Hematopoietic multipotent progenitor cell treated with erythropoietin and hydrocortisone succinate and interleukin-3 and kit ligand, for 6 days (in vitro differentiated cells): ENCODE measurements around the gene STK32B.
"Not testable (repeated sequence)": the region's sequence is repeated elsewhere in the genome, so short reads cannot be mapped to it uniquely, and the experiment has no call there.

ENCODE experiments used
- DNase-seq: peaks from one replicate; pipeline ENCODE4 v3.0.0-alpha.2; 2015

The STK32B gene

GRCh38 chr4:5051278-5052203 lies at the start of gene STK32B:
STK32B (plus strand) TSS chr4:5051480.
- DNase-seq, result peak; percentile 68

GRCh38 chr4:5001641-5002040 lies 49.6 kb upstream of the STK32B start:
- DNase-seq, result not testable (repeated sequence)

GRCh38 chr4:5003372-5003857 lies 47.9 kb upstream of the STK32B start:
- peak; percentile 90 for DNase-seq

- no peak for DNase-seq
Observed at GRCh38 chr4:5003918-5004317, 47.4 kb upstream of the STK32B start.

GRCh38 chr4:5004496-5004895 lies 46.8 kb upstream of the STK32B start:
- DNase-seq, result no peak

GRCh38 chr4:5006932-5007331 lies 44.3 kb upstream of the STK32B start:
- not testable (repeated sequence) for DNase-seq

- no peak for DNase-seq
Observed at GRCh38 chr4:5009796-5010195, 41.5 kb upstream of the STK32B start.

- DNase-seq, result no peak
Observed at GRCh38 chr4:5010984-5011383, 40.3 kb upstream of the STK32B start.

GRCh38 chr4:5012244-5012898 lies 38.9 kb upstream of the STK32B start:
- no peak for DNase-seq

- DNase-seq, result no peak
Observed at GRCh38 chr4:5012958-5013357, 38.3 kb upstream of the STK32B start.

GRCh38 chr4:5014007-5014682 lies 37.1 kb upstream of the STK32B start:
- no peak for DNase-seq

- DNase-seq, result peak; percentile 65
Observed at GRCh38 chr4:5018096-5018495, 33.2 kb upstream of the STK32B start.

GRCh38 chr4:5018603-5019002 lies 32.7 kb upstream of the STK32B start:
- DNase-seq, result peak; percentile 63

- DNase-seq, result peak; percentile 65
Observed at GRCh38 chr4:5019274-5019673, 32.0 kb upstream of the STK32B start, which contains the start of gene CYTL1. CYTL1 (minus strand) TSS chr4:5019458; CDS start chr4:5019445, 13 bp downstream.

- DNase-seq, result no peak
Observed at GRCh38 chr4:5019796-5020195, 31.5 kb upstream of the STK32B start.

- peak; percentile 37 for DNase-seq
Observed at GRCh38 chr4:5020341-5020740, 30.9 kb upstream of the STK32B start.

GRCh38 chr4:5021546-5021945 lies 29.7 kb upstream of the STK32B start:
- no peak for DNase-seq

- no peak for DNase-seq
Observed at GRCh38 chr4:5024673-5025072, 26.6 kb upstream of the STK32B start.

- DNase-seq, result no peak
Observed at GRCh38 chr4:5026371-5026770, 24.9 kb upstream of the STK32B start.

- DNase-seq, result no peak
Observed at GRCh38 chr4:5027346-5027745, 23.9 kb upstream of the STK32B start.

GRCh38 chr4:5028480-5028879 lies 22.8 kb upstream of the STK32B start:
- no peak for DNase-seq

- DNase-seq, result no peak
Observed at GRCh38 chr4:5029447-5029846, 21.8 kb upstream of the STK32B start.

GRCh38 chr4:5030221-5030620 lies 21.1 kb upstream of the STK32B start:
- no peak for DNase-seq
